ENCODE data around the gene NPHP4. TPM values are rescaled to one million over a fixed set of nuclear protein-coding genes. Genes with fewer than 3 reads are reported as not detected.

The NPHP4 gene
- total RNA-seq, 1 experiment from 2014 or later = 16.8 TPM

DNA sequence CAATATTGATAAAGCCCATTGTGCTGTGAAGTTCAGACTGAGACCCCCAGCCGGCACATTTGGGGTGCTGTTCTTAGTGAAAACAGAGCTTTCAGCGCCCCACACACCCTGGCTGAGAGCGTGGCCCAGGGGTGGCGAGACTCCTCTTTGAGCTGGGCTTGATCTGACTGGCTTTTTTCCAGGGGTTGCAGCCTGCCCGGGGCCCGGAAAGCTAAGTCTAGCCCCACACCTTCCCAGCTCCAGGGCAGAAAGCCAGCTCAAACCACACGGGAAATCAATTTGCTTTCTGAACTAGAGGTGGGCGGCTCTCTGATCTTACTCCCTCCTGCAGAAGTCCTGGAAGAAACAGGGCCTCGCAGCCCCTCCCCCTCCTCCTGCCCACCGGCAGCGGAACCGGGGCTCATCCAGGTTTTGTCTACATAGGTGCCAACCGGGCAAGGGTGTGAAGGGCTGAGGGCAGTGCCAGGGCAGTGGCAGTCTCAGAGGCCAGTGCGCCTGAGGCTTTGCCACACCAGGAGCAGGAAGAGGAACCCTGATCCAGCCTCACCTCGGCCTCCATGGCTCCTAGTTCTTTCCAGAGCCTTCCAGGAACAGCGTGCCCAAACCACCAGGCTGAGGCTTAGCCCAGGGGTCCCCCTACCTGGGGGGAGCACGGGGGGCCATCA, 155.3 kb downstream of the NPHP4 start:
- Mint-ChIP-seq H3K4me1 (peaks cover 19% of the 10 kb centered on the region), H3K4me3 (no peak overlapping the region), H3K27me3 (ENCODE audit: low read depth) (no peaks in the 10 kb centered on the region), H3K36me3 (no peaks in the 10 kb centered on the region), H3K9me3 (no peaks in the 10 kb centered on the region), H3K27ac (peak overlapping the region; percentile 15; the same call in 1 of the 2 replicates)
- POLR2A ChIA-PET = no interaction called here
- TF ChIP-seq, protein P1, sequence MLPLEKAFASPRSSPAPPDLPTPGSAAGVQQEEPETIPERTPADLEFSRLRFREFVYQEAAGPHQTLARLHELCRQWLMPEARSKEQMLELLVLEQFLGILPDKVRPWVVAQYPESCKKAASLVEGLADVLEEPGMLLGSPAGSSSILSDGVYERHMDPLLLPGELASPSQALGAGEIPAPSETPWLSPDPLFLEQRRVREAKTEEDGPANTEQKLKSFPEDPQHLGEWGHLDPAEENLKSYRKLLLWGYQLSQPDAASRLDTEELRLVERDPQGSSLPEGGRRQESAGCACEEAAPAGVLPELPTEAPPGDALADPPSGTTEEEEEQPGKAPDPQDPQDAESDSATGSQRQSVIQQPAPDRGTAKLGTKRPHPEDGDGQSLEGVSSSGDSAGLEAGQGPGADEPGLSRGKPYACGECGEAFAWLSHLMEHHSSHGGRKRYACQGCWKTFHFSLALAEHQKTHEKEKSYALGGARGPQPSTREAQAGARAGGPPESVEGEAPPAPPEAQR (CRISPR knock-in tag; IDR thresholded peaks at IDR 0.05) = no peak
- TF ChIP-seq, protein P2, sequence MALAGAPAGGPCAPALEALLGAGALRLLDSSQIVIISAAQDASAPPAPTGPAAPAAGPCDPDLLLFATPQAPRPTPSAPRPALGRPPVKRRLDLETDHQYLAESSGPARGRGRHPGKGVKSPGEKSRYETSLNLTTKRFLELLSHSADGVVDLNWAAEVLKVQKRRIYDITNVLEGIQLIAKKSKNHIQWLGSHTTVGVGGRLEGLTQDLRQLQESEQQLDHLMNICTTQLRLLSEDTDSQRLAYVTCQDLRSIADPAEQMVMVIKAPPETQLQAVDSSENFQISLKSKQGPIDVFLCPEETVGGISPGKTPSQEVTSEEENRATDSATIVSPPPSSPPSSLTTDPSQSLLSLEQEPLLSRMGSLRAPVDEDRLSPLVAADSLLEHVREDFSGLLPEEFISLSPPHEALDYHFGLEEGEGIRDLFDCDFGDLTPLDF (CRISPR knock-in tag; IDR thresholded peaks at IDR 0.05) = no peak
- no peak for ATAC-seq
- no peak for DNase-seq (ENCODE audit: low spot score)
- CTCF ChIA-PET = interaction anchor here (0.7 to 1.0 kb wide), 3 partner anchors 10 to 117 kb away, joined by 3 read pairs; no protein-coding TSS in a partner anchor

DNA sequence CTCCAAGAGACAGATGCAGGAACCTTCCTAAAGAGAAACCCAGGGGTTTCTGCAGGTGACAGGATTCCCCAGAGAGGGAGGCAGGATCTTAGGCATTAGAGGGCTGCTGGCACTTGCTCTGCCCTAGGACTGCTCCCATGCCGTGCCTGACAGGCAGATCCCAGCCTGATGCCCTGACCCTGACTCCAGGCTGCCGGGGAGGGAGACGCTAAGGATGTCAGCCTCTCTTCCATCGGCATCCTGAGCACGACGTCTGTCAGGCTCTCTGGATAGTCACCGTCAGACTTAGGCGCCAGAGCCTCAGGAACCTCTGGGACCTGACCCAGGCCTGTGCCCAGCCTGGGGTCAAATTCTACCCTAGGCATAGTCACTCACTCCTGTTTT, 157.1 kb downstream of the NPHP4 start:
- CTCF ChIA-PET = interaction anchor here (1.2 kb wide), 1 partner anchor 89 kb away, joined by 5 read pairs; no protein-coding TSS in a partner anchor

More for the DNA sequence above, 157.1 kb downstream of the NPHP4 start:
- Mint-ChIP-seq H3K27me3 (ENCODE audit: low read depth) (peaks cover 7% of the 10 kb centered on the region), H3K9me3 (no peaks in the 10 kb centered on the region), H3K4me3 (no peak overlapping the region), H3K4me1 (peaks cover 33% of the 10 kb centered on the region), H3K36me3 (no peaks in the 10 kb centered on the region), H3K27ac (no peak overlapping the region)
- no peak for TF ChIP-seq JUN (CRISPR knock-in tag; IDR thresholded peaks at IDR 0.05)
- no peak for TF ChIP-seq OVOL2 (CRISPR knock-in tag; IDR thresholded peaks at IDR 0.05; ENCODE audit: borderline replicate concordance)
- no peak for TF ChIP-seq HMGA2 (CRISPR knock-in tag; IDR thresholded peaks at IDR 0.05)
- no peak for TF ChIP-seq FOXP1 (CRISPR knock-in tag; IDR thresholded peaks at IDR 0.05; ENCODE audit: borderline replicate concordance)
- no peak for TF ChIP-seq ERG (CRISPR knock-in tag; IDR thresholded peaks at IDR 0.05)
- TF ChIP-seq, protein P3, sequence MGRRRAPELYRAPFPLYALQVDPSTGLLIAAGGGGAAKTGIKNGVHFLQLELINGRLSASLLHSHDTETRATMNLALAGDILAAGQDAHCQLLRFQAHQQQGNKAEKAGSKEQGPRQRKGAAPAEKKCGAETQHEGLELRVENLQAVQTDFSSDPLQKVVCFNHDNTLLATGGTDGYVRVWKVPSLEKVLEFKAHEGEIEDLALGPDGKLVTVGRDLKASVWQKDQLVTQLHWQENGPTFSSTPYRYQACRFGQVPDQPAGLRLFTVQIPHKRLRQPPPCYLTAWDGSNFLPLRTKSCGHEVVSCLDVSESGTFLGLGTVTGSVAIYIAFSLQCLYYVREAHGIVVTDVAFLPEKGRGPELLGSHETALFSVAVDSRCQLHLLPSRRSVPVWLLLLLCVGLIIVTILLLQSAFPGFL (CRISPR knock-in tag; IDR thresholded peaks at IDR 0.05; ENCODE audit: borderline replicate concordance) = no peak
- no peak for TF ChIP-seq CBFB (CRISPR knock-in tag; IDR thresholded peaks at IDR 0.05; ENCODE audit: low read depth)
- no peak for TF ChIP-seq ETV6 (CRISPR knock-in tag; IDR thresholded peaks at IDR 0.05)
- no peak for TF ChIP-seq TCF7 (CRISPR knock-in tag; IDR thresholded peaks at IDR 0.05; ENCODE audit: low read depth)
- TF ChIP-seq PRDM15 (CRISPR knock-in tag; IDR thresholded peaks at IDR 0.05) = no peak
- TF ChIP-seq ZNF219 (CRISPR knock-in tag; IDR thresholded peaks at IDR 0.05; ENCODE audit: borderline replicate concordance) = no peak
- ATAC-seq (no peak), DNase-seq (ENCODE audit: low spot score) (no peak)
- POLR2A ChIA-PET = no interaction called here
